Heart left ventricle (tissue), 13 donors: Measurements from ENCODE around the gene GPRIN3.
A peak's percentile ranks its signal among the peaks of the same experiment; 100 is the strongest.

ENCODE experiments used
- CTCF ChIP-seq, 12 donors: fragments of 200-600 bp; sonication (generic) in 4 of 12; IDR thresholded peaks; one replicate each; pipeline versions ENCODE4 v1.5.0 to v1.8.0; 2018 to 2022; ENCODE audit warnings: antibody characterized with exemption in 12 of 12, mild to moderate bottlenecking in 5 of 12
- POLR2A ChIP-seq, 2 donors: fragments of 450-650 bp; IDR thresholded peaks; one replicate each; pipeline ENCODE4 v1.6.1; 2017; ENCODE audit warnings: antibody characterized with exemption in 2 of 2, mild to moderate bottlenecking in 2 of 2, moderate library complexity in 2 of 2
- donor health status: ischemic (EF 13 %, LVEDD 7.1; RV severe dilation, severe dysfunction).
- donor health status: DM: no; HTN: yes; CAD: no.
- donor health status: DM: no; HTN: no; CAD: no.
- donor health status: ischemic (EF 25% LVEDD 6.9; RV normal size, moderate dysfunction).
- donor health status: ischemic (EF 25% LVEDD 5.7; RV mildly dilated, moderate dysfunction).
- donor health status: ischemic (EF 35%, LVEDD 5.7; RV mildly dilated, moderate dysfunction).
- donor health status: nonischemic (EF 11% LVEDD 7.7; RV severe dilation, severe dysfunction).
- donor health status: DM: yes; HTN: yes; CAD: no.
- donor health status: PGD.
- donor health status: ischemic (EF 29% LVEDD 5.4; RV normal size, mild dysfunction).
- donor health status: nonischemic (EF 23%, LVEDD 6.1; RV moderate dilation, normal function).

GRCh38 chr4:89254847-89255246 lies 52.8 kb downstream of the GPRIN3 start:
- peak; percentile 51 to 80 (median 66) for TF ChIP-seq CTCF (IDR thresholded peaks at IDR 0.05)
- no peak for TF ChIP-seq POLR2A (IDR thresholded peaks at IDR 0.05)
